ENCODE results near the gene GDA.

- no peak for TF ChIP-seq CEBPB (IDR thresholded peaks at IDR 0.05)
- no peak for TF ChIP-seq EP300 (IDR thresholded peaks at IDR 0.05; ENCODE audit: borderline replicate concordance)
- TF ChIP-seq EGR1 (IDR thresholded peaks at IDR 0.05), result no peak
- no peak for TF ChIP-seq RAD21 (IDR thresholded peaks at IDR 0.05; ENCODE audit: low read depth)
These were observed 50.0 kb downstream of the GDA start for GRCh38 chr9:72199238-72199637.
